SK-N-SH treated with all-trans-retinoic acid at 6 μM for 48 hours (cell line): ENCODE data around the gene ST6GALNAC3.
A peak's percentile ranks its signal among the peaks of the same experiment; 100 is the strongest.

Source experiments
- ATAC-seq: fragments of 200-7000 bp; cut with Tn5 transposase; 3 replicates; pipeline ENCODE4 v1.9.1; 2020; ENCODE audit warnings: mild to moderate bottlenecking, moderate library complexity
- ARNTL ChIP-seq: fragments of 450-650 bp; formaldehyde crosslinking; IDR thresholded peaks from 2 replicates; pipeline ENCODE4 v1.5.0; 2020; ENCODE audit warnings: low read depth, mild to moderate bottlenecking, moderate library complexity, borderline replicate concordance
- BACH2 ChIP-seq: fragments of 250-450 bp; sonication (Bioruptor Pico); IDR thresholded peaks from 2 replicates; pipeline ENCODE4 v1.9.0; 2021; ENCODE audit warnings: mild to moderate bottlenecking, borderline replicate concordance
- CSRNP3 ChIP-seq: fragments of 250-450 bp; sonication (Bioruptor Pico); IDR thresholded peaks from 2 replicates; pipeline ENCODE4 v1.5.1; 2021; ENCODE audit warnings: mild to moderate bottlenecking, moderate library complexity
- ESRRG ChIP-seq: fragments of 250-450 bp; sonication (Bioruptor Pico); IDR thresholded peaks from 2 replicates; pipeline ENCODE4 v1.6.1; 2021; ENCODE audit warnings: mild to moderate bottlenecking
- GLIS3 ChIP-seq: fragments of 250-450 bp; sonication (Bioruptor Pico); IDR thresholded peaks from 2 replicates; pipeline ENCODE4 v1.5.0; 2020; ENCODE audit warnings: mild to moderate bottlenecking, moderate library complexity
- ISL1 ChIP-seq: fragments of 250-450 bp; sonication (Bioruptor Pico); IDR thresholded peaks from 2 replicates; pipeline ENCODE4 v2.1.2; 2022; ENCODE audit warnings: mild to moderate bottlenecking, moderate library complexity
- OSR1 ChIP-seq: fragments of 250-450 bp; sonication (Bioruptor Pico); IDR thresholded peaks from 2 replicates; pipeline ENCODE4 v1.8.0; 2022; ENCODE audit warnings: moderate library complexity, mild to moderate bottlenecking, inconsistent platforms
- POU6F1 ChIP-seq: fragments of 250-450 bp; sonication (Bioruptor Pico); IDR thresholded peaks from 2 replicates; pipeline ENCODE4 v1.8.0; 2021; ENCODE audit warnings: low read depth, mild to moderate bottlenecking, moderate library complexity, borderline replicate concordance
- PPARA ChIP-seq: fragments of 250-450 bp; sonication (Bioruptor Pico); IDR thresholded peaks from 2 replicates; pipeline ENCODE4 v1.5.0; 2020; ENCODE audit warnings: mild to moderate bottlenecking, borderline replicate concordance
- SNAI2 ChIP-seq: fragments of 250-450 bp; sonication (Bioruptor Pico); IDR thresholded peaks from 2 replicates; pipeline ENCODE4 v1.5.0; 2020; ENCODE audit warnings: mild to moderate bottlenecking, moderate library complexity
- TCF4 ChIP-seq: fragments of 250-450 bp; sonication (Bioruptor Pico); IDR thresholded peaks from 2 replicates; pipeline ENCODE4 v1.8.0; 2021; ENCODE audit warnings: mild to moderate bottlenecking, moderate library complexity, borderline replicate concordance
- TOX ChIP-seq: fragments of 250-450 bp; sonication (Bioruptor Pico); IDR thresholded peaks from 2 replicates; pipeline ENCODE4 v1.8.0; 2021; ENCODE audit warnings: mild to moderate bottlenecking, moderate library complexity, borderline replicate concordance
- ZFP3 ChIP-seq: fragments of 250-450 bp; sonication (Bioruptor Pico); IDR thresholded peaks from 2 replicates; pipeline ENCODE4 v1.5.0; 2020; ENCODE audit warnings: mild to moderate bottlenecking, moderate library complexity
- ZFP30 ChIP-seq: fragments of 450-650 bp; formaldehyde crosslinking; IDR thresholded peaks from 2 replicates; pipeline ENCODE4 v1.5.0; 2022; ENCODE audit warnings: mild to moderate bottlenecking, moderate library complexity
- ZNF565 ChIP-seq: fragments of 450-650 bp; formaldehyde crosslinking; conservative IDR thresholded peaks from 2 replicates; pipeline ENCODE4 v1.5.0; 2020; ENCODE audit warnings: low read depth, mild to moderate bottlenecking, moderate library complexity
- ZNF70 ChIP-seq: fragments of 450-650 bp; formaldehyde crosslinking; IDR thresholded peaks from 2 replicates; pipeline ENCODE4 v1.5.0; 2020; ENCODE audit warnings: mild to moderate bottlenecking, moderate library complexity
- ZNF8 ChIP-seq: fragments of 450-650 bp; formaldehyde crosslinking; IDR thresholded peaks from 2 replicates; pipeline ENCODE4 v1.5.0; 2020; ENCODE audit warnings: mild to moderate bottlenecking, moderate library complexity
- TF ChIP-seq, protein P1 (sequence below): fragments of 250-450 bp; sonication (Bioruptor Pico); IDR thresholded peaks from 2 replicates; pipeline ENCODE4 v1.5.0; 2020; ENCODE audit warnings: mild to moderate bottlenecking, moderate library complexity
- TF ChIP-seq, protein P2 (sequence below): fragments of 250-450 bp; sonication (Bioruptor Pico); IDR thresholded peaks from 2 replicates; pipeline ENCODE4 v1.5.1; 2020; ENCODE audit warnings: low read depth, mild to moderate bottlenecking, moderate library complexity
- TF ChIP-seq, protein P3 (sequence below): fragments of 250-450 bp; sonication (Bioruptor Pico); IDR thresholded peaks from 2 replicates; pipeline ENCODE4 v1.8.0; 2020; ENCODE audit warnings: mild to moderate bottlenecking, moderate library complexity, borderline replicate concordance

ST6GALNAC3 gene

GRCh38 chr1:76480827-76481226 is 406.3 kb downstream of the ST6GALNAC3 start:
- peak; percentile 57 for ATAC-seq
- TF ChIP-seq ESRRG (CRISPR knock-in tag) (no peak), ZNF565 (CRISPR knock-in tag) (no peak), ZNF8 (no peak), TOX (no peak), ZNF70 (CRISPR knock-in tag) (no peak), ARNTL (no peak), TCF4 (CRISPR knock-in tag) (no peak), ISL1 (no peak), CSRNP3 (CRISPR knock-in tag) (no peak)

- peak; percentile 30; the same call in 2 of the 3 replicates for ATAC-seq
- TF ChIP-seq GLIS3 (CRISPR knock-in tag): no peak
- TF ChIP-seq TOX: no peak
Measured at GRCh38 chr1:76481672-76482071, 407.1 kb downstream of the ST6GALNAC3 start.

DNA sequence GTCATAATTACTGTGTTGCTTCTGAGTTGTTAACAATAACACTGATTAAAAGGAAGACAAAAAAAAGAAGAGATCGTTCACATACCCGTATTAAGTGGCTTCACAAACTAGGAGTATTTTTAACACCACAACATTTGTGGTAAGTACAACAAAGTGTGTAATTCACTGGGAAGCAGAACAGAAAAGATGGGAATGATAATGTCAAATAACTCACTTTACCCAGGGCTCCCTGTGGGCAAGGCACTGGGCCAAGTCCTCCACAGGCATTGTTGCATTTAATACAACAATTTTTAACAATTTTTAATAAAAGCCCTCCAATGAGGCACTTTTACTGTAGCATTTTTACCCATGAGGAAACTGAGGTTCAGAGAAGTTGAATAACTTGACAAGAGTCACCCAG is 407.7 kb downstream of the ST6GALNAC3 start:
- no peak for ATAC-seq
- TF ChIP-seq, protein P1, sequence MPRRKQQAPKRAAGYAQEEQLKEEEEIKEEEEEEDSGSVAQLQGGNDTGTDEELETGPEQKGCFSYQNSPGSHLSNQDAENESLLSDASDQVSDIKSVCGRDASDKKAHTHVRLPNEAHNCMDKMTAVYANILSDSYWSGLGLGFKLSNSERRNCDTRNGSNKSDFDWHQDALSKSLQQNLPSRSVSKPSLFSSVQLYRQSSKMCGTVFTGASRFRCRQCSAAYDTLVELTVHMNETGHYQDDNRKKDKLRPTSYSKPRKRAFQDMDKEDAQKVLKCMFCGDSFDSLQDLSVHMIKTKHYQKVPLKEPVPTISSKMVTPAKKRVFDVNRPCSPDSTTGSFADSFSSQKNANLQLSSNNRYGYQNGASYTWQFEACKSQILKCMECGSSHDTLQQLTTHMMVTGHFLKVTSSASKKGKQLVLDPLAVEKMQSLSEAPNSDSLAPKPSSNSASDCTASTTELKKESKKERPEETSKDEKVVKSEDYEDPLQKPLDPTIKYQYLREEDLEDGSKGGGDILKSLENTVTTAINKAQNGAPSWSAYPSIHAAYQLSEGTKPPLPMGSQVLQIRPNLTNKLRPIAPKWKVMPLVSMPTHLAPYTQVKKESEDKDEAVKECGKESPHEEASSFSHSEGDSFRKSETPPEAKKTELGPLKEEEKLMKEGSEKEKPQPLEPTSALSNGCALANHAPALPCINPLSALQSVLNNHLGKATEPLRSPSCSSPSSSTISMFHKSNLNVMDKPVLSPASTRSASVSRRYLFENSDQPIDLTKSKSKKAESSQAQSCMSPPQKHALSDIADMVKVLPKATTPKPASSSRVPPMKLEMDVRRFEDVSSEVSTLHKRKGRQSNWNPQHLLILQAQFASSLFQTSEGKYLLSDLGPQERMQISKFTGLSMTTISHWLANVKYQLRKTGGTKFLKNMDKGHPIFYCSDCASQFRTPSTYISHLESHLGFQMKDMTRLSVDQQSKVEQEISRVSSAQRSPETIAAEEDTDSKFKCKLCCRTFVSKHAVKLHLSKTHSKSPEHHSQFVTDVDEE: no peak
- TF ChIP-seq TCF4 (CRISPR knock-in tag) (no peak), POU6F1 (no peak), CSRNP3 (CRISPR knock-in tag) (no peak), TOX (no peak), SNAI2 (no peak), ARNTL (no peak), ESRRG (CRISPR knock-in tag) (no peak), ZFP30 (CRISPR knock-in tag) (no peak), ZNF8 (no peak), ISL1 (no peak), BACH2 (CRISPR knock-in tag) (no peak), GLIS3 (CRISPR knock-in tag) (no peak), ZNF565 (CRISPR knock-in tag) (no peak), ZNF70 (CRISPR knock-in tag) (no peak), OSR1 (CRISPR knock-in tag) (no peak), PPARA (CRISPR knock-in tag) (no peak), ZFP3 (CRISPR knock-in tag) (no peak)
- TF ChIP-seq, protein P2, sequence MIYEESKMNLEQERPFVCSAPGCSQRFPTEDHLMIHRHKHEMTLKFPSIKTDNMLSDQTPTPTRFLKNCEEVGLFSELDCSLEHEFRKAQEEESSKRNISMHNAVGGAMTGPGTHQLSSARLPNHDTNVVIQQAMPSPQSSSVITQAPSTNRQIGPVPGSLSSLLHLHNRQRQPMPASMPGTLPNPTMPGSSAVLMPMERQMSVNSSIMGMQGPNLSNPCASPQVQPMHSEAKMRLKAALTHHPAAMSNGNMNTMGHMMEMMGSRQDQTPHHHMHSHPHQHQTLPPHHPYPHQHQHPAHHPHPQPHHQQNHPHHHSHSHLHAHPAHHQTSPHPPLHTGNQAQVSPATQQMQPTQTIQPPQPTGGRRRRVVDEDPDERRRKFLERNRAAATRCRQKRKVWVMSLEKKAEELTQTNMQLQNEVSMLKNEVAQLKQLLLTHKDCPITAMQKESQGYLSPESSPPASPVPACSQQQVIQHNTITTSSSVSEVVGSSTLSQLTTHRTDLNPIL (CRISPR knock-in tag): no peak
- TF ChIP-seq, protein P3, sequence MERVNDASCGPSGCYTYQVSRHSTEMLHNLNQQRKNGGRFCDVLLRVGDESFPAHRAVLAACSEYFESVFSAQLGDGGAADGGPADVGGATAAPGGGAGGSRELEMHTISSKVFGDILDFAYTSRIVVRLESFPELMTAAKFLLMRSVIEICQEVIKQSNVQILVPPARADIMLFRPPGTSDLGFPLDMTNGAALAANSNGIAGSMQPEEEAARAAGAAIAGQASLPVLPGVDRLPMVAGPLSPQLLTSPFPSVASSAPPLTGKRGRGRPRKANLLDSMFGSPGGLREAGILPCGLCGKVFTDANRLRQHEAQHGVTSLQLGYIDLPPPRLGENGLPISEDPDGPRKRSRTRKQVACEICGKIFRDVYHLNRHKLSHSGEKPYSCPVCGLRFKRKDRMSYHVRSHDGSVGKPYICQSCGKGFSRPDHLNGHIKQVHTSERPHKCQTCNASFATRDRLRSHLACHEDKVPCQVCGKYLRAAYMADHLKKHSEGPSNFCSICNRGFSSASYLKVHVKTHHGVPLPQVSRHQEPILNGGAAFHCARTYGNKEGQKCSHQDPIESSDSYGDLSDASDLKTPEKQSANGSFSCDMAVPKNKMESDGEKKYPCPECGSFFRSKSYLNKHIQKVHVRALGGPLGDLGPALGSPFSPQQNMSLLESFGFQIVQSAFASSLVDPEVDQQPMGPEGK (CRISPR knock-in tag): no peak
- TF ChIP-seq, all 23 proteins: peak for 0
